SW480 (cell line): ENCODE data around the gene FNDC3B.
"Not testable (repeated sequence)": the region's sequence is repeated elsewhere in the genome, so short reads cannot be mapped to it uniquely, and the experiment has no call there.

Experiments used
- DNase-seq: peaks from one replicate; pipeline ENCODE4 v3.0.0-alpha.2; 2016; ENCODE audit warnings: low spot score

FNDC3B gene

DNA sequence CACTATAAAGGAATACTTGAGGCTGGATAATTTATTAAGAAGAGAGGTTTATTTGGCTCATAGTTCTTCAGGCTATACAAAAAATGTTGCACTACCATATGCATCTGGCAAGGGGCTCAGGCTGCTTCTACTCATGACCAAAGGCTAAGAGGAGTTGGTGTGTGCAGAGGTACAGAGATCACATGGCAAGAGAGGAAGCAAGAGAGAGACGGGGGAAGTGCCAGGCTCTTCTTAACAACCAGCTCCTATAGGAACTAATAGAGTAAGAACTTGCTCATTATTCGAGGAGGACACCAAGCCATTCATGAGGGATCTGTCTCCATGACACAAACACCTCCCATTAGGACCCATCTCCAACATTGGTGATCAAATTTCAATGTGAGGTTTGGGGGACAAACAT lies 6.0 kb upstream of the FNDC3B start:
- DNase-seq: no peak

DNA sequence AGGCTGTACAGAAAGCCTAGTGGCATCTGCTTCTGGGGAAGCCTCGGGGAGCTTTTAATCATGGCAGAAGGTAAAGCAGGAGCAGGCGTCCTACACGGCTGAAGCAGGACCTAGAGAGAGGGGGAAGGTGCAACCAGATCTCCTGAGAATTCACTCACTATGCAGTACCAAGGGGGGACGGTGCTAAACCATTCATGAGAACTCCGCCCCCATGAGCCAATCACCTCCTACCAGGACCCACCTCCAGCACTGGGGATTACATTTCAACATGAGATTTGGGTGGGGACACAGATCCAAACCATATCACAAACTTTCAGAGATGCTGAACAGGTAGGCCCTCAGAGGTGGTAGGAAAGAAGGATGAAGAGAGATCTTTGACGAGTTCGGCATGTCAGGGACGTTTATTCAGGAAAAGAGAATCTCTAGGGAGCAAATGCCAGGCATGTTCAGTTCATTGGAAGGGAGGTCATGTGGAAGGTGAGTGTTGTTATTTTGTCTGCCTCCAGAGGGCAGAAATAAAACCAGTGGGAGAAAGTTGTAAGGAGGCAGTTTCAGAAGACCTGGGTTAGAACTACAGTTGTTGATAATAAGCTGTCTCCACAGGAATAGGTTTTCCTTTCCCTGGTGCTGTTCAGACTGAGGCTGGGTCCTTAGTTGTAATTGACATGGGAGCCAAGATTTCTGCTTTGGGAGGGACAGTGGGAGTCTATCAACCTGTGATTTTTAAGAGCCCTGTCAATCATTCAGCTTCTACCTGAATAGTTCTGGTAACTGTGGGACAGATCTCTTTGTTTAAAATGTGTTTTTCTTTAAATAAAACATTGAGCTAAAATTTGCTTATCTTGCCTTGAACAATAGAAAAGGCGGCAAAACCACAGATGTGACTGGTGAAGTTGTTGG lies 4.3 kb upstream of the FNDC3B start:
- peak; percentile 49 for DNase-seq

DNA sequence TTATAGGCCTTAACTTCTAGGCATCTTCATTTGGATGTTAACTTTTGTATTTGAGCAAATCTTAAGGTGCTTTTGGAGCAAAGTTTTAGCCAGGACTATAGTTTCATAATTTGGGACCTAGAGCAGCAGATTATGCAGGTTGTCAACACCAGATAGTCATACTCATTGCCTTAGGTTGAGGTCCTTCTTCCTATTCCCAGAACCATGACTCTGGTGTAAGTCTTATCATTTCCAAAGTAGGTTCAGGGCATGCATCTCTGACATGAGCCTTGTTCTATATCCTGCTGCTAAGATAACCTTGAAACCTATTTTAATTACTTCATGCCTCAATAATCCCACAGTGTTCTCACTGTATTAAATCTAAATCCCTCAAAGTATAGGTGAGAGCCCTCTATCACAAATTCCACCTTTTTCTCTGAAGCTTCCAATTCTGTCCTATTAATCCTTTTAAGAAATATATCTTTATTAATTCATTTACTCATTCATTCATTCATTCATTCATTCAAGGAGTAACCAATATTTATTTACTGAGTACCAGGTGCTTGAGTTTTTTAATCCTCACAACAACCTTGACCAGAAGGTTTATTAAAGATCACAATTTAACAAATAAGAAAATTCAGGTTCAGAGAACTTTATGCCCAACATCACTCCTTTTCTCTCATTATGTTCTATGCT lies 2.7 kb upstream of the FNDC3B start:
- DNase-seq: no peak

DNA sequence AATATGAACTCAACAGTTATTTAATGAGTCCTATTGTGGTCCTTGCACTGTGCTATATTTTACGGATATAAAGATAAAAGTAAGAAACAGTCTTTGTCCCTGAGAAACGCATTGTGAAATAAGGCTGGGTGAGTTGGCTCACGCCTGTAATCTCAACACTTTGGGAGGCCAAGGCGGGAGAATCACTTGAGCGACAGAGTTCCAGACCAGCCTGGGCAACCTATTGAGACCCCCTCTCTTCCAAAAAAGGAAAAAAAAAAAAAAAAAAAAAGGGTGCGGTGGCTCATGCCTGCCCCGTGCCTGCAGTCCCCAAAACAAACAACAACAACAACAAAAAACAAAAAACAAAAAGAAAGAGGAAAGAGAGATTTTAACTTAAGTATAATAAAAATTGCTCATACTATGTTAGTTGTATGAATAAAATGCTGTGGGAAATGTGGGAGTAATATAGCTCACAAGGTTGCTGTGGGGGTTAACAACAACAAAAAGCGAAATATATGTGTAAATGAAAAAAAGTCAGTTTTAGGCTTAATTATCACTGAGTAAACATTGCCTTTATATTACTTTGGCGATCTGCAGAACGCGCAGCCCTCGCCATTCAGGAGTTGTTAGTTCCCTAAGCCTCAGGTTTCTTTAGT lies 461 bp upstream of the FNDC3B start:
- no peak for DNase-seq

DNA sequence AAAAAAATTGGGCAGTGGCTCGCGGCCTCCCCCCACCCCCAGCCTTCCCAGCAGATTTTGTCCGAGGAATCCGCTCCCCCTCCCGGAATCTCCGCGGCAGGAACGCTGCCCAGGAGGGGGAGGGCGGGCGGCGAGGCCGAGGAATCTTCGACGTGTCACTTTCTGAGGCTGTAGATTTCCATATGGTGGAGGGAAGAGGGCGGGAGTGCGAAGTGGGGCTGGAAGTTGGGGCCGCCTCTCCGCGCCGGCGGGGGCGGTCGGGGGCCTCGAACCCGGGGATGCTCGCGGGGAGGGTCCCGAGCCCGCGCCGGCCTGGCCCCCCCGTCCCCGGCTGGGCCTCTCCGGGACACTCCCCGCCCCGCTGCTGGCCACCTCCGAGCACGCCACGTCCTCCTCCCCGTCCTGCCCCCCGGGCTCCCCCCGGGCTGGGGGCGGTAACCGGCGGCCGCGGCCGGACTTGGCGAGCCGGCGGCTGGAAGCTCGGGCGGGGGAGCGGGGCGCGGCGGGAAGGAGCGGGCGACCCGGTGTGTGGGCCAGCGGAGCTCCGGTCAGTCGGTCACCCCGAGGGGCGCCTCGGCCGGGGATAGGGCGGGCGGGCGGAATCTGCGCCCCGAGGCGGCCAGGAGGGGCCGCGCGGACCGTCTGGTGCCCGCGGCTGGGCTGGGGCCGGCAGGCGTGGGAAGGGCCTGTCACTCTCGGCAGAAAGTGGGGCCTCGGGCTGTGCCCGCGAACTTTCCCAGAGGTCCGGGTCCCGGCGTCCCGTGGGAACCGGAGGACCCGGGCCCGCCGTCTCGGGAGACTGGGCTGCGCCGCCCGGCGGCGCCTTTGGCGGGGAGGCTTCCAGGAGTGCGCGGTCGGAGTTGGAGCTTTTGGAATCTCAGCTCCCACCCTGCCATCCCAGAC lies 951 bp downstream of the FNDC3B start:
- DNase-seq: peak; percentile 73

DNA sequence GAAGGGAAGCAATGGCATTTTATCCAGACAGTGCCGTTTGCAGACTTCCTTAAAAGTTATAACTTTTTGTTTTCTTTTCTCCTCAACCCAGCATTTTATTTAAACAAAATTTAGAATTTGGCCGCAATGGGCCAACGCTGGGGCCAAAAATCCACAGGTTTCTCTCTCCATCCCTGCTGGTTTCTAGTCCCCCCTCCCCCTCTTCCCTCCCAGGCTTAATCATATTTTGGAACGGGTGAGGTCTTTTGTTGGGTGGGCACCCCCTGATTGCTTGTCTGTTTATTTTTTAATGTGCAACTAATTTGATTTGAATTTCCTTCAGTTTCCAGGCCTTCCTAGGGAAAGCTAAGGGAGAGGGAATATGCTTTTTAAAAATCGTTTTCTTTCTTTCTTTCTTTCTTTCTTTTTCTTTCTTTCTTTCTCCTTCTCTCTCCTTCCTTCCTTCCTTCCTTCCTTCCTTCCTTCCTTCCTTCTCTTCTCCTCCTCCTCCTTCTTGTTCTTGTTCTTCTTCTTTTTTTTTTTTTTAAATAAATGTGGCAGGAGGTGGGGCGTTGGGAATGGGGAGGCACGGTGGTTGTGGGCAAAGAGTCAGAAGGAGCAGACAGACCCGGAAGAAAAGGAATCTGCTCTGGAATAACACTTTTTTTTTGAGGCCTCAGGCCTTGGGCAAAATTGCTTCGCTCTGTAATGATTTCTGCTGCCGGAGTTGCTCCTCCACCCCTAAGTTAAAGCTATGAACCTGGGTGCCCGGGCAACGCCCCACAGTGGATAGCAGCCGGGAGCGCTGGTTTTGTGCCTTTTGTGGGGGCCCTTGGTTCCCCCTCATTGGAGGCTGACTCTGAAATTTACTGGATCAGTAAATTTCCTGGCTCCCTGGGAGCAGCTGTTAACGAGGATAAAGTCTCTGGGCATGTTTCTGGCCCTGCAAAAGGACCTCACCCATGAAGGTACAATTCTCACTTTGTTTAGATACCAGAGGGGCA lies 1.9 kb downstream of the FNDC3B start:
- no peak for DNase-seq

DNA sequence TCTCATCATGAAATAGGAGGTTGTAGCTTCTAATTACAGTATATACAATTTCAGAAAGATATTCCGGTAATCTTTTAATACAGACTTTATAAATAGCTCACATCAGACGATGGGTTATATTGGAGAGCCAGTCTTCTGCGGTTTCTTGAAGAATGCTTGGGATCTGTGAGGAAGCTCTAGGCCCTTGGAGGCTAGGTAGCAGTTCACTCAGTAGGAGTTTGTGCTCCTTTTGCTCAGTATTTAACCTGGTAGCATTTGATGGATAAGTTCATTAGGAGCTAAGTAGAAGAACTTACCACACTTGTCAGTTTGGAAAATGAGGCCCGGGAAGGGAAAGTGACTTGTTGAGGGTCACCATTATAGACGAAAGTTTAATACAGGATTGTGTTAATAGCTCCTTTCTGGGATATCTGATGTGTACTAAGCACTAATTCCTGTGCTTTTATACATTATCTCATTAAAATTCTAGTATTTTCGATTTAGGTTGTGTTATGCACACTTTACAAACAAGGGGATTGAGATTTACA lies 2.8 kb downstream of the FNDC3B start:
- DNase-seq: no peak

DNA sequence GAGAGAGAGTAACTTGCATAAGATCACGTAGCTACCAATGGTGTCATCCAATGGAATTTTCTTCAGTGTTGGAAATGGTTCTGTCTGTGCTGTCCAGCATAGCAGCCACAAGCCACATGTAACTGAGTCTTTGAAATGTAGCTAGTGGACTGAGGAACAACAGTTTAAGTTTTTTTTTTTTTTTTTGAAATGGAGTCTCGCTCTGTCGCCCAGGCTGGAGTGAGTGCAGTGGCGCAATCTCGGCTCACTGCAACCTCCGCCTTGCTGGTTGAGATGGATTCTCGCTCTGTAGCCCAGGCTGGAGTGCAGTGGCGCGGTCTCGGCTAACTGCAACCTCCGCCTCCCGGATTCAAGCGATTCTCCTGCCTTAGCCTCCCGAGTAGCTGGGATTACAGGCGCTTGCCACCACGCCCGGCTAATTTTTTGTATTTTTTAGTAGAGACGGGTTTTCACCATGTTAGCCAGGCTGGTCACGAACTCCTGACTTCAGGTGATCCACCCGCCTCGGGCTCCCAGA lies 3.3 kb downstream of the FNDC3B start:
- DNase-seq: not testable (repeated sequence)

DNA sequence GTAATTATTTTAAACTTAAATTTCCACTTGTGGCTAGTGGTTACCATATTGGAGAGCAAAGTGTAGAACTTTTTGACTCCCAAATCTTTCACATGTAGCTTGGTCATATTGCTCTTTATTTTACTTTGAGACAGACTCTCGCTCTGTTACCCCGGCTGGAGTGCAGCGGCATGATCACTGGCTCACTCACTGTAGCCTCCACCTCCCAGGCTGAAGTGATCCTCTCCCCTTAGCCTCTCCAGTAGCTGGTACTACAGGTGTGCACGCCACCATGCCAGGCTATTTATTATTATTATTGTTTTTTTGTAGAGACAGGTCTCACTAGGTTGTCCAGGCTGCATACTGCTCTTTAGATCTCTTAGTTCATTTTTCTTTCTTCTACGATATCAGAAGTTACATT lies 3.9 kb downstream of the FNDC3B start:
- no peak for DNase-seq

DNA sequence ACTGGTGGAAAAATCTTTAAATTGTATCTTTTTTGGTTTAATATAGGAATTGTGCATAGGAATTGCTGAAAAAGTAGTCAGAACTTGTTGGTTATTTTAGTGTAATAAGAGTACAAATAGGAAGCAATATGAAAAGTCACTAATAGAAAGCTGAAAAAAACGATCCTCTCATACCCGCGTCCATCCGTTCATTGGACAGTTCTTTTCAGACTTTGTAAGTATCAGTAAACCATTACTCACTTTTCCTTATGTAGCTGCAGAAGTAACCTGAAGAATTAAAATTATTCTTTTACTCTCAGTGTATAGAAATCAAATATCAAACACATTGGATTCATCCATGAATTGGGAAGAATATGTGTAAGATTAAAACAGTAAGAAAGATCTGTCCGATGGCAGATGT lies 4.4 kb downstream of the FNDC3B start:
- DNase-seq: no peak

DNA sequence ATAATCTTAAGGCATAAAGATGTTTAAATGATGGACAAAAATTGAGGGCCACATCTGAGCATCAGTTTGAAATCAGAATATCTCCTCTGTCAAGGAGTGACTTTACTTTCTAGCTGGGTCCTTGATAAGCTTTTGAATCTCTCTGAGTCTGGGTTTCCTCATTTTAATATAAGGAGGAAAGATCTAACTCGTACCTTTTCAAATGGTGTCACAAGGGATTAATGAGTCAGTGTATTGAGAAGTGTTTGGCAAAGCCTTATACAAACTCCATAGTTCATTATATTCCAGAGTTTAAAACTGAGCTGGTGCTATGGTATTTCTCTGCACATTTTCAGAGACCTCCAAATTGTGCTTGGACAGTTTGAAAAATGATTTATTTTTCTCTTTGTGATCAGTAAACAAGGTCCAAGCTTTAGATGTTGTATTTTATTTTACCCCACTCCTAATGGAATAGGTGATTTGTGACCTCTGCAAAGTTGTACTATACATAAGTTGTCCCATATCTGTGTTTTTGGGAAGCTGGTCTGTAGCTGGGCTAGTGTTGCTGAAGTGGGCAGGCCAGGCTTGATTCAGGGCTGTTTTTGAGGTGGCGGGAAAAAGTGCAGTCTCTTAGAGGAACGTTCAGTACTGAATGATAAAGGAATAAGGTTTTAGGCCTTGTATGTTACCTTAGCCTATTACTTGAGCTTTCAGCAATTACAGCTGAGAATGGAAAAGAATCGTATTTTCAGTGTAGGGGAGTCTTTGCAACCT lies 5.6 kb downstream of the FNDC3B start:
- no peak for DNase-seq

DNA sequence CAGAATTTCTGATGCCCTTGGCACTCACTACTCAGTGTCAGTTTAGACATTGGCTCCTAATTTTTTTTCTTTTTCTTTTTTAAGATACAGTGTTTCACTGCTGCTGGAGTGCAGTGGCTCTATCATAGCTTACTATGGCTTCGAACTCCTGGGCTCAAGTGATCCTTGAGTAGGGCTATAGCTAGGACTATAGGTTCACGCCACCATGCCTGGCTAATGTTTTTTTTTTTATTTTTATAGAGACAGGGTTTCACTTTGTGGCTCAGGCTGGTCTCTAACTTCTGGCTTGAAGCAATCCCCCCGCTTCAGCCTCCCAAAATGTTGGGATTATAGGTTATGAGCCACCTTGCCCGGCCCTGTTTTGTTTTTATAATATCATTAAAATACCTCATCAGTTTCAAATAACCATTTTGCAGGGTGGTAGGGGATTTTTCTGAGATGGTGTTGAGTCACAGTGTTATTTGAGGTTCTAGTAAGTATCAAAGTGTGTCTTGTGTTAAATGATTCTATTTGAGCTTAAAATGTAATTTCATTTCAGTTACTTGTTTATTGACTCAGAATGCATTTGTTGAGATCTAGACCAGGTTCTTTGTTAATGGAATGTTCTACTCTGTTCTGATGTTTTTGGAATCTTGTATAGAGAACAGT lies 7.0 kb downstream of the FNDC3B start:
- DNase-seq: no peak

DNA sequence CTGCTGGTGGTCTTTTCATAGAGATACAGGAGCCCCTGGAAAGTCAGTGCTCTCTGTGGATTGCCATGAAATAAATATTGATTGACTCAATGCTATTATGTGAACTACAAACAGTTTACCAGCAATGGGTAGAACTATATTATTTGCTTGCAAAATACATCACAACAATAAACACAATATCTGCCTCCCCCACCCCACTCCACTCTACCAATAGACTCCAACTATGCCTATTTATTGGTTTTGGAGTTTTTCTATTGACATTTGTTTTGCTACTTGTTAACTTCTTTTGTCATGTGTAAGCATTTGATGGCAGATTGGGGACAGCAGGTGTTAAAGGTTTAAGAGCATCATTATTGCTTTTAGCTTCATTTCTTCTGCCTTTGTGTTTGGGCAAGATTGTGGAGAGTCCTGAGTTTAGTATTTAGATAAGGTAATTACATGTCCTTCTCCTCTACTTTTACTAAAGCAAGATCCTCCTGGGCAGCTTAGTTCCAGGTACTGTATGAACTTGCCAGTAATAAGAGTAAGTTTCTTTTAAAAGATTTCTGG lies 8.3 kb downstream of the FNDC3B start:
- DNase-seq: no peak

DNA sequence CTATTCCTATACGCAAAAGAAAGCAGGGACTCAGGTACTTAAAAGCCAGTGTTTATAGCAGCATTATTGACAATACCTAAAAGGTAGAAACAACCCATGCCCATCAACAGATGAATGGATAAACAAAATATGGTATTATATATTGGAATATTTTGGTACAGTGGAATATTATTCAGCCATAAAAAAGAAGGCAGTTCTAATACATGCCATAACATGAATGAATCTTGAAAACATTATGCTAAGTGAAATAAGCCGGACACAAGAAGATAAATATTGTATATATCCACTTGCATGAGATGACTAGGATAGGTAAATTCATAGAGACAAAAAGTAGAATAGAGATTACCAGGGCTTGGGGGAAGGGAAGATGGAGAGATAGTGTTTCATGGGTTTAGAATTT lies 9.2 kb downstream of the FNDC3B start:
- no peak for DNase-seq

DNA sequence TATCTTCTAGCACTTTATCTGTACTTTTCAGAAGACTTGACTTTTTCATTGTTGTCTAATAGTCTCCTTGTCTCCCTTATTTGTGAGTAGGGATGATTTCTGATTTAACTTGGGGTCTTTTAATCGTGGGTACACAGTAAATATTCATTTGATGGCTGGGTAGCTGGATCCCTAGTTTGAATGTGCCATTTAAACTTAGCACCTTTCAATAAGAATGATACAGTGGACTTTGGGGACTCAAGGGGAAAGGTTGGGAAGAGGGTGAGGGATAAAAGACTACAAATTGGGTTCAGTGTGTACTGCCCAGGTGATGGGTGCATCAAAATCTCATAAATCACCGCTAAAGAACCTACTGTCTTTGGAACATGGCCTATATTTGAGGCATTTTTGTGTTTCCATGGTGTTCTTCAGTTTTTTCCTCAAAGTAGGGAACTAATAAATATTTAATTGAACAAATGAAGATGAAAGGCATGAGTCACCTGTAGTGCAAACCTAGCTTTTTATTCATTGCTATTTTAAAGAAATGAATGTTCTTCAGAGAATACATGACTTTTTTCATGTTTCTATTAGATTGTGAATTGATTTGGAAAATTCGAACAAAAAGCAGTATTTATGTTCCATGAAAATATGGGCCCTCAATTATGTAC lies 12.1 kb downstream of the FNDC3B start:
- DNase-seq: no peak

DNA sequence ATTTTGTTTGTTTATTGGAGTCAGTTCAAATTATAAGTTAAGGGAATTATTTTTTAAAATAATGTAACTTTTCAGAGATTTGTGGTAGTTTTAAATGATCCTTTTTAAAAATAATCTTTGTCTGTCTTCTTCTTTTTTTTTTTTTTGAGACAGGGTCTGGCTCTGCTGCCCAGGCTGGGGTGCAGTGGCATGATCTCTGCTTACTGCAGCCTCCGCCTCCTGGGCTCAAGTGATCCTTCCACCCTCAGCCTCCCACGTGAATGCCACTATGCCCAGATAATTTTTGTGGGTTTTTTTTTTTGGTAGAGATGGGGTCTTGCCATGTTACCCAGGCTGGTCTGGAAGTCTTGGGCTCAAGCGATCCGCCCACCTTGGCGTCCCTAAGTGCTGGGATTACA lies 12.6 kb downstream of the FNDC3B start:
- no peak for DNase-seq

DNA sequence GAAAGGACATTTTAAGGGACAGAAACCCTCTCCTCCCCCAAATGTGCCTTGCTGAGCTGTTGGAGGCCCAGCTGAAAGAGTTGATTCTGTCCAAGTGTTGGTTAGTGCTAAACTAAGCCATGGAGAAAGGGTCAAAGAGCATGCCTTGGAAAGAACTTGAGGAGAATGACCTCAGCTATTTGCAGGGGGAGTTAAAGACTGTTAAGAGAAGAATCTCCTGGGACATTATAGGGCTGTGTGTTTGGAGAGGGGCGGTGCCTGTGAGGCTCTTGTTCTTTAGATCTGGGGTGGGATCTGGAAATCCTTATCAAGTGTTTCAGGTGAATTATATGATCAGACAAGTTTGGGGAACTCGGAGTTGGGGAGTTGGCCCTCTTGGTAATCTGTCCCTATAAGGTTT lies 13.0 kb downstream of the FNDC3B start:
- DNase-seq: no peak

DNA sequence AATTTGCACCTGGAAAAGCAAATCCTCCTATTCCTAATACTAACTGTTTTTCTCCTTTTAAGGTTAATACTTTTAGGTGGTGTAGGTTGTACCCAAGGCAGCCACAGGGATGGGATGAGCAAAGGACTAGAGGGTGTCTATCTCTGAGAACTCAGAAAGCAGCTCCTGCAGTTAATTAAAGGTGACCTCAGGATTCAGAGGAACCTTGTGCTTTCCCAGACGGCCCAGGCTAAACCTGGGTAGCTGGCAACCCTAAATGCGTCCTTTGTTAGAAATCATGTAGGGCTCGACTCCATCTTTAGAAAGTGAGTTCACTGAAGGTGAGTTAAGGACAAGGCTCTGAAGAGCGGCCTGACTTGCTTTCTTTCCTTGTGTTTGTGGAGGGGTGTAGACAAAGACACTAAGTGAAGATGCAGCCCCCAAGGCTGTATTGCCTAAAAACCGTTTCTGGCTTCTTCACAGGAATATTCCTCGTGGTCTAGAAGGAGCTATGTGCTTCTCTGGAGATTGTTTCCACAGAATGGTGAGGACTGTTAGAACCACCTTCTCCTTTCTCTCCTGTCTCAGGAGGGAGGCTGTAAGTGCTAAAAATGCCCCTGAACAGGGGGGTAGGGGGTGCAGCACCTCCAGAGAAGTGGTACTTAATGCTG lies 14.9 kb downstream of the FNDC3B start:
- DNase-seq: no peak
